ENCODE data around the gene SLC27A4.
"Not testable (repeated sequence)": the region's sequence is repeated elsewhere in the genome, so short reads cannot be mapped to it uniquely, and the experiment has no call there.

The SLC27A4 gene

GRCh38 chr9:128324401-128324800 lies 15.9 kb upstream of the SLC27A4 start:
- DNase-seq, result no peak

GRCh38 chr9:128325629-128326028 lies 14.7 kb upstream of the SLC27A4 start:
- DNase-seq, result no peak

DNA sequence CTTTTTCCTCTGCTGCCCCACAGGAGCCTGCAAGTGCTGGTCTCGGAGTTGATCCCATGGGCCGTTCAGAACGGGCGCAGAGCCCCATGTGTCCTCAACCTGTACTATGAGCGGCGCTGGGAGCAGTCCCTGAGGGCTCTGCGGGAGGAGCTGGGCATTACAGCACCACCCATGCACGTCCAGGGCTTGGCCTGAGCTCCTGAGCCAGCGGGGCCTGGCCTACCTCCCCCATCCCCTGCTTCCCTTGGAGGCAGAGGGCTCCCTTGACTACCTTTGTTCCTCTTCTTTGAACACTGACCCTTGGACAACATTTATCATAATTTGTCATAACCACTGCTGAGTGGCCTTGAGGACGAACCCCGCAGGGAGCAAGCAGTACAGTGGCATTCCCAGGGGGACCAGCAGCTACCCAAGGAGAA lies 6.9 kb upstream of the SLC27A4 start:
- no peak for DNase-seq

- no peak for DNase-seq
Observed at GRCh38 chr9:128335161-128335560, 5.2 kb upstream of the SLC27A4 start.

DNA sequence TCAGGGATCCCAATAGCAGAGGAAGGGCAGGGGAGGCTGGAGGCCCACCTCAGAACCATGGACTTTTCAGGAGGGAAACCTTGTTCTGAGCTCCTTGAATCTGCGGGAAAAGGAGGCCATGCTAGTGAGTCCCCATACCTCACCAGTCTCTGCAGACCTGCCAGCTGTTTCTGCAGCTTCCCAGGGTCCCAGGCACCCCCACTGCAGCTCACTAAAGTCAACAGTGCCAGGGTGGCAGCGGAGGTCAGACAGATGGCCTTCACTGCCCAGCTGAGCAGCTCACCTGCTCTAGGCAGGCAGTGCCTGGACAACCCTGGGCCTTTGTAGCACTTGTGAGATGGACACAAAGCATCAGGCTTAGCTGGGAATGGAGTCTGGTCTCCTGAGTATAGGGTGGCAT lies 4.4 kb upstream of the SLC27A4 start:
- DNase-seq, result no peak

- DNase-seq, result no peak
Observed at GRCh38 chr9:128337936-128338335, 2.4 kb upstream of the SLC27A4 start.

GRCh38 chr9:128338852-128339614 lies 1.3 kb upstream of the SLC27A4 start:
- DNase-seq, result not testable (repeated sequence)

DNA sequence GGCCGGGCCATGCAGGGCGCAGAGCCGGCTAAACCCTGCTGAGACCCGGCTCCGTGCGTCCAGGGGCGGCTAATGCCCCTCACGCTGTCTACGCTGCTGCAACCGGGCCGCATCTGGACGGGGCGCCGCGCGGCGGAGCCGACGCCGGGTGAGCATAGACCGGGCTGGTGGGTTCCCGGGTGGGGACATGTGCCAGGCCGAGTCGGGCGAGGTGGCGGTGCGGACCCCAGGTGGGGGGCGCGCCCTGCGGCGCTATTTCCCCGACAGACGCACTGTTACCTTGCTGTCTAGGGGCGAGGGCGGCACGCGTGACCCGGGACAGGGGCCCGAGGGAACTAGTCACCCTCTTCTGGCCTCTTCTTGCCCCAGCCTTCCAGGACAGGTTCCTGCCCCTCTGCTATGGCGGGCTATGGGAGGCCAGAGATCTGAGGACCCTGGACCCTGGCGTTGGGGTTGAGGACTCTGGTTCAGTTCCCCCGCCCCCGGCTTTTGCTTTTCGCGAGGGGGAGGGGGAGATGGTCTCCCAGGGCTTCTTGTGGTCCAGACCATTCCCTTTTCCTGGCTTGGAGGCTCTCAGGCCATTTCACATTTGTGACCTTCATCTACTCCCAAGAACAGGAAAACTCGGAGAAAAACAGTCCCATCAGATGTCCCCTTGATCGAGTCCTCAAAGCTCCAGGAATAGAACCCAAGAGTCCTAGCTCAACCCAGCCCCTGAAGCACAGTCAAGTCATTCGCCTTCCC lies 536 bp downstream of the SLC27A4 start:
- peak in 2 of 14 donors; percentile 39 to 44 for DNase-seq

GRCh38 chr9:128341435-128341849 lies 1.1 kb downstream of the SLC27A4 start:
- DNase-seq, result peak in 11 of 14 donors; percentile 4 to 50 (median 26)

- DNase-seq, result no peak
Observed at GRCh38 chr9:128342971-128343680, 2.8 kb downstream of the SLC27A4 start.

GRCh38 chr9:128343855-128344254 lies 3.5 kb downstream of the SLC27A4 start:
- no peak for DNase-seq

- DNase-seq, result no peak
Observed at GRCh38 chr9:128344931-128345605, 4.7 kb downstream of the SLC27A4 start.

GRCh38 chr9:128349125-128349524 lies 8.8 kb downstream of the SLC27A4 start:
- DNase-seq, result no peak

- no peak for DNase-seq
Observed at GRCh38 chr9:128349772-128350171, 9.4 kb downstream of the SLC27A4 start.

- DNase-seq, result no peak
Observed at GRCh38 chr9:128355451-128355850, 15.1 kb downstream of the SLC27A4 start.

DNA sequence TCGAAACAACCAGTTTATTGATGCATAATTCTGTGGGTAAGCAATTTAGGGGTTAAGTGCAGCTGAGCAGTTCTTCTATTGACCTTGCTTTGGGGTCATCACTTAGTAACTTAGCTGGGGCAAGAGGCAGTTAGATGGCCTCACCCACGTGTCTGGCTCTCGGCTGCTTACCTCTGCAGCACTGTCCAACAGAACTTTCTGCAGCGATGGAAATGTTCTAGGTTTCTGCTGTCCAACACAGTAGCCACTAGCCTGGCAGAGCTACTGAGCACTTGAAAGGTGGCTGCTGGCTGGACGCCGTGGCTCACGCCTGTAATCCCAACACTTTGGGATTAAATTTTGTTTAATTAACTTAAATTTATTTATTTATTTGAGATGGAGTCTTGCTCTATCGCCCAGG lies 17.8 kb downstream of the SLC27A4 start:
- DNase-seq, result no peak

- no peak for DNase-seq
Observed at GRCh38 chr9:128358861-128359260, 18.5 kb downstream of the SLC27A4 start.

- no peak for DNase-seq
Observed at GRCh38 chr9:128360826-128361225, 20.5 kb downstream of the SLC27A4 start.

GRCh38 chr9:128361296-128361985 lies 21.1 kb downstream of the SLC27A4 start:
- peak in 1 of 14 donors; percentile 43 for DNase-seq

- DNase-seq, result peak in 13 of 14 donors; percentile 64 to 86 (median 79)
Observed at GRCh38 chr9:128361986-128362646, 21.8 kb downstream of the SLC27A4 start.

GRCh38 chr9:128362774-128363173 lies 22.4 kb downstream of the SLC27A4 start:
- DNase-seq, result no peak

All from C1 segment of cervical spinal cord (tissue), 14 donors.